K562 (cell line): ENCODE measurements around the gene PTTG1IP. TPM values are rescaled to one million over a fixed set of nuclear protein-coding genes. Genes with fewer than 3 reads are reported as not detected.

ENCODE experiments used
- BRD9 ChIP-seq: fragments of 450-650 bp; IDR thresholded peaks from 2 replicates; pipeline ENCODE4 v1.6.1; 2018; ENCODE audit warnings: low read depth; ENCODE audit not compliant: partially characterized antibody
- CBX2 ChIP-seq: fragments of 200-600 bp; sonication (generic); IDR thresholded peaks from one replicate; pipeline ENCODE4 v1.6.1; 2012; ENCODE audit warnings: mild to moderate bottlenecking, low read length, inconsistent platforms; ENCODE audit not compliant: insufficient read depth, poor library complexity, severe bottlenecking
- ESRRA ChIP-seq: fragments of 450-650 bp; IDR thresholded peaks from 2 replicates; pipeline ENCODE4 v1.6.1; 2014; ENCODE audit warnings: low read depth, mild to moderate bottlenecking, moderate library complexity, borderline replicate concordance
- HDAC1 ChIP-seq, 2 experiments: fragments of 450-650 bp; IDR thresholded peaks; 2 replicates each; pipeline ENCODE4 v1.6.1; 2016 to 2017; ENCODE audit warnings: inconsistent platforms in 1 of 2, mild to moderate bottlenecking in 1 of 2, moderate library complexity in 1 of 2
- PHF21A ChIP-seq: fragments of 450-650 bp; IDR thresholded peaks from 2 replicates; pipeline ENCODE4 v1.6.1; 2017; ENCODE audit warnings: low read depth, borderline replicate concordance
- RAD21 ChIP-seq, 2 experiments: fragments of 250-450 bp in 1 of 2; fragments of 450-650 bp in 1 of 2; sonication (Bioruptor Pico) in 1 of 2; formaldehyde crosslinking in 1 of 2; IDR thresholded peaks in 1 of 2; conservative IDR thresholded peaks in 1 of 2; 2 replicates each; pipeline versions ENCODE4 v1.4.0 to v1.8.0; 2020 to 2022; ENCODE audit warnings: mild to moderate bottlenecking in 2 of 2, moderate library complexity in 1 of 2
- SMAD1 ChIP-seq: fragments of 150-350 bp; IDR thresholded peaks from 2 replicates; pipeline ENCODE4 v1.6.1; 2014; ENCODE audit warnings: low read length, low read depth; ENCODE audit not compliant: partially characterized antibody
- SMC3 ChIP-seq: conservative IDR thresholded peaks from 2 replicates; pipeline ENCODE4 v1.6.1; 2011; ENCODE audit warnings: low read depth, low read length, improper control_type of control experiment; ENCODE audit not compliant: insufficient read depth
- ZNF140 ChIP-seq: fragments of 250-450 bp; sonication (Bioruptor Pico); IDR thresholded peaks from 2 replicates; pipeline ENCODE4 v1.8.0; 2021; ENCODE audit warnings: moderate library complexity, mild to moderate bottlenecking, inconsistent platforms
- ZNF212 ChIP-seq: fragments of 450-650 bp; formaldehyde crosslinking; IDR thresholded peaks from 2 replicates; pipeline ENCODE4 v1.4.0; 2020; ENCODE audit warnings: mild to moderate bottlenecking
- ZNF644 ChIP-seq: fragments of 200-800 bp; sonication (Bioruptor generic); IDR thresholded peaks from 2 replicates; pipeline ENCODE4 v1.6.1; 2016; ENCODE audit warnings: low read depth, missing genetic modification characterization, missing compliant biosample characterization
- ZNF76 ChIP-seq: fragments of 250-450 bp; sonication (Bioruptor Pico); IDR thresholded peaks from 2 replicates; pipeline ENCODE4 v1.4.0; 2020; ENCODE audit warnings: mild to moderate bottlenecking, moderate library complexity, borderline replicate concordance
- polyA plus RNA-seq, 8 experiments: library from polyadenylated mRNA; depleted of rRNA in 4 of 8; stranded (reverse) in 5 of 8; unstranded in 3 of 8; fragments of >200 nt; fragmentation: Nextera tagmentation in 2 of 8; fragmentation: Illumina TruSeq in 1 of 8; extraction: Ambion mirVana in 2 of 8; extraction: Trizol in 1 of 8; gene quantifications; 2 replicates each; pipeline versions ENCODE4 v1.2.1 to v1.2.3, GENCODE V29; 2011 to 2014; ENCODE audit warnings: inconsistent platforms in 1 of 8, missing spikeins in 1 of 8
- total RNA-seq, 7 experiments: library from RNA; depleted of rRNA in 6 of 7; stranded (reverse); fragments of >200 nt in 6 of 7; fragmentation: Illumina TruSeq in 2 of 7; extraction: Trizol in 2 of 7; gene quantifications; 2 replicates each; pipeline versions ENCODE4 v1.2.1 to v1.2.3, GENCODE V29; 2011 to 2021; ENCODE audit warnings: low replicate concordance in 1 of 7
- TF ChIP-seq, protein P1 (sequence below): fragments of 250-450 bp; sonication (Bioruptor Pico); IDR thresholded peaks from 2 replicates; pipeline ENCODE4 v1.6.1; 2021; ENCODE audit warnings: mild to moderate bottlenecking
- TF ChIP-seq, protein P2 (sequence below): fragments of 450-650 bp; formaldehyde crosslinking; IDR thresholded peaks from 2 replicates; pipeline ENCODE4 v1.4.0; 2020; ENCODE audit warnings: mild to moderate bottlenecking, moderate library complexity
- TF ChIP-seq, protein P3 (sequence below), 2 experiments: fragments of 250-450 bp in 1 of 2; fragments of 450-650 bp in 1 of 2; sonication (Bioruptor Pico) in 1 of 2; IDR thresholded peaks; 2 replicates each; pipeline versions ENCODE4 v1.6.1 to v1.8.0; 2016 to 2021; ENCODE audit warnings: mild to moderate bottlenecking in 2 of 2, moderate library complexity in 2 of 2, missing compliant biosample characterization in 1 of 2, missing genetic modification characterization in 1 of 2
- TF ChIP-seq, protein P4 (sequence below): sonication (generic); formaldehyde crosslinking; IDR thresholded peaks from 2 replicates; pipeline ENCODE4 v1.8.1; 2023; ENCODE audit warnings: mild to moderate bottlenecking, missing genetic modification reagents
- TF ChIP-seq, protein P5 (sequence below): fragments of 450-650 bp; IDR thresholded peaks from 2 replicates; pipeline ENCODE4 v1.6.1; 2016; ENCODE audit warnings: antibody characterized with exemption
- TF ChIP-seq, protein P6 (sequence below): fragments of 250-450 bp; sonication (Bioruptor Pico); IDR thresholded peaks from 2 replicates; pipeline ENCODE4 v1.8.0; 2021; ENCODE audit warnings: borderline replicate concordance, mild to moderate bottlenecking, moderate library complexity; ENCODE audit not compliant: poor library complexity, severe bottlenecking

The PTTG1IP gene
- total and polyA plus RNA-seq, 9 of the 15 experiments (the other 6 are each of a cell fraction or from before 2014, with no cell fraction given): 5.0 to 99.3 (median 82.4) TPM

DNA sequence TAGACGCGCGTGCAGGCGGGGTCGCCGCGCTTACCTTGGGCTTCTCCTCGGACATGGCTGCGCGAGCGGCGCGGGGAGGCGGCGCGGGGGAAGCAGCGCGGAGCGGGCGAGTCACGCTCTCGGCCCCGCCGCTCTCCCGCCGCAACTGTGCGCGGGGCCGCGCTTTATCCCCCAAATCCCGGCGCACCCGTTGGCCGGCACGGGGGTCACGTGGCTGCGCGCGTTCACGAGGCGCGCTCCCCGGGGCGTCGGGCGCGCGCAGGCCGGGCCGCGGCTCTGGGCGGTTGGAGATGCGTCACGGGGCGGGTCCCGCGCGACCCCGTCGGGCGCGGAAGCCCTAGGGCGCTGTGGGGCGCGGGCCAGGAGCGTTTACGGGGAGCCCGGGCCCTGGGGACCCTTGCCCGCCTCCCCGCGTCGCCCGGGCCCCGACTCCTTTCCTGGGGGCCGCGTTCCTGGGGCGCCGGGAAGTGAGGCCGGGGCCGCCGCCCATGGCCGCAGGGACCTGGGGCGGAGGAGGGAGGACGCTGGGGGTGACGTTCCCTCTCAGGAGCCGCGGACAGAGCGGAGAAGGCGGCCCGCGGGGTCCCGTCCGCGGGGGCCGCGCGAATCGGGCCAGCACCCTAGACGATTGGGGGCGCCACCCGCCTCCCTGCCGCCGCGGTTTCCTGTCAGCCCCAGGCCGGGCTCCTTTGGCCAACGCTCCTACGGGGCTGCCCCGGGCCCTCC is 55.4 kb downstream of the PTTG1IP start, which contains the start of gene SUMO3 (continued):
- TF ChIP-seq, protein P1, sequence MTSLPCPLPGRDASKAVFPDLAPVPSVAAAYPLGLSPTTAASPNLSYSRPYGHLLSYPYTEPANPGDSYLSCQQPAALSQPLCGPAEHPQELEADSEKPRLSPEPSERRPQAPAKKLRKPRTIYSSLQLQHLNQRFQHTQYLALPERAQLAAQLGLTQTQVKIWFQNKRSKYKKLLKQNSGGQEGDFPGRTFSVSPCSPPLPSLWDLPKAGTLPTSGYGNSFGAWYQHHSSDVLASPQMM (CRISPR knock-in tag): no peak
- TF ChIP-seq ZNF140 (CRISPR knock-in tag): peak; percentile 80
- TF ChIP-seq ESRRA: peak; percentile 36; the same call in 1 of the 2 replicates
- TF ChIP-seq PHF21A: peak; percentile 64; the same call in 1 of the 2 replicates
- TF ChIP-seq ZNF76 (CRISPR knock-in tag): peak; percentile 96
- peak in 1 of 2 experiments; percentile 18; a peak in 1 of 4 replicates for TF ChIP-seq RAD21 (CRISPR knock-in tag; conservative IDR thresholded peaks at IDR 0.05 in 1 of 2, IDR thresholded peaks at IDR 0.05 in 1 of 2)
- 0 out of 2 replicates have a peak, but pooled peaks have one; percentile 2 for TF ChIP-seq SMC3
- TF ChIP-seq, protein P2, sequence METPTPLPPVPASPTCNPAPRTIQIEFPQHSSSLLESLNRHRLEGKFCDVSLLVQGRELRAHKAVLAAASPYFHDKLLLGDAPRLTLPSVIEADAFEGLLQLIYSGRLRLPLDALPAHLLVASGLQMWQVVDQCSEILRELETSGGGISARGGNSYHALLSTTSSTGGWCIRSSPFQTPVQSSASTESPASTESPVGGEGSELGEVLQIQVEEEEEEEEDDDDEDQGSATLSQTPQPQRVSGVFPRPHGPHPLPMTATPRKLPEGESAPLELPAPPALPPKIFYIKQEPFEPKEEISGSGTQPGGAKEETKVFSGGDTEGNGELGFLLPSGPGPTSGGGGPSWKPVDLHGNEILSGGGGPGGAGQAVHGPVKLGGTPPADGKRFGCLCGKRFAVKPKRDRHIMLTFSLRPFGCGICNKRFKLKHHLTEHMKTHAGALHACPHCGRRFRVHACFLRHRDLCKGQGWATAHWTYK (CRISPR knock-in tag): peak; percentile 98
- TF ChIP-seq, protein P3, sequence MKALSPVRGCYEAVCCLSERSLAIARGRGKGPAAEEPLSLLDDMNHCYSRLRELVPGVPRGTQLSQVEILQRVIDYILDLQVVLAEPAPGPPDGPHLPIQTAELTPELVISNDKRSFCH (CRISPR knock-in tag; IDR thresholded peaks at IDR 0.05): no peak
- TF ChIP-seq, protein P3 (tag; IDR thresholded peaks at IDR 0.05): peak; percentile 98
- peak; percentile 99 for TF ChIP-seq ZNF644 (tag)
- TF ChIP-seq CBX2: no peak
- TF ChIP-seq SMAD1: peak; percentile 62
- TF ChIP-seq, protein P4, sequence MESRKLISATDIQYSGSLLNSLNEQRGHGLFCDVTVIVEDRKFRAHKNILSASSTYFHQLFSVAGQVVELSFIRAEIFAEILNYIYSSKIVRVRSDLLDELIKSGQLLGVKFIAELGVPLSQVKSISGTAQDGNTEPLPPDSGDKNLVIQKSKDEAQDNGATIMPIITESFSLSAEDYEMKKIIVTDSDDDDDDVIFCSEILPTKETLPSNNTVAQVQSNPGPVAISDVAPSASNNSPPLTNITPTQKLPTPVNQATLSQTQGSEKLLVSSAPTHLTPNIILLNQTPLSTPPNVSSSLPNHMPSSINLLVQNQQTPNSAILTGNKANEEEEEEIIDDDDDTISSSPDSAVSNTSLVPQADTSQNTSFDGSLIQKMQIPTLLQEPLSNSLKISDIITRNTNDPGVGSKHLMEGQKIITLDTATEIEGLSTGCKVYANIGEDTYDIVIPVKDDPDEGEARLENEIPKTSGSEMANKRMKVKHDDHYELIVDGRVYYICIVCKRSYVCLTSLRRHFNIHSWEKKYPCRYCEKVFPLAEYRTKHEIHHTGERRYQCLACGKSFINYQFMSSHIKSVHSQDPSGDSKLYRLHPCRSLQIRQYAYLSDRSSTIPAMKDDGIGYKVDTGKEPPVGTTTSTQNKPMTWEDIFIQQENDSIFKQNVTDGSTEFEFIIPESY: no peak
- TF ChIP-seq, protein P5, sequence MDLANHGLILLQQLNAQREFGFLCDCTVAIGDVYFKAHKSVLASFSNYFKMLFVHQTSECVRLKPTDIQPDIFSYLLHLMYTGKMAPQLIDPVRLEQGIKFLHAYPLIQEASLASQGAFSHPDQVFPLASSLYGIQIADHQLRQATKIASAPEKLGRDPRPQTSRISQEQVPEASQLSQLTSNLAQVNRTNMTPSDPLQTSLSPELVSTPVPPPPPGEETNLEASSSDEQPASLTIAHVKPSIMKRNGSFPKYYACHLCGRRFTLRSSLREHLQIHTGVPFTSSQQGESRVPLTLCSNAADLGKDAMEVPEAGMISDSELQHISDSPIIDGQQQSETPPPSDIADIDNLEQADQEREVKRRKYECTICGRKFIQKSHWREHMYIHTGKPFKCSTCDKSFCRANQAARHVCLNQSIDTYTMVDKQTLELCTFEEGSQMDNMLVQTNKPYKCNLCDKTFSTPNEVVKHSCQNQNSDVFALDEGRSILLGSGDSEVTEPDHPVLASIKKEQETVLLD: no peak
- TF ChIP-seq ZNF212 (CRISPR knock-in tag): peak; percentile 5; the same call in 1 of the 2 replicates
- TF ChIP-seq, protein P6, sequence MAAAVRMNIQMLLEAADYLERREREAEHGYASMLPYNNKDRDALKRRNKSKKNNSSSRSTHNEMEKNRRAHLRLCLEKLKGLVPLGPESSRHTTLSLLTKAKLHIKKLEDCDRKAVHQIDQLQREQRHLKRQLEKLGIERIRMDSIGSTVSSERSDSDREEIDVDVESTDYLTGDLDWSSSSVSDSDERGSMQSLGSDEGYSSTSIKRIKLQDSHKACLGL (CRISPR knock-in tag): peak; percentile 70
- TF ChIP-seq BRD9: no peak
- 0 out of 4 replicates have a peak, but pooled peaks of 1 of the 2 experiments have one; percentile 28 for TF ChIP-seq HDAC1 (IDR thresholded peaks at IDR 0.05)
